ENCODE measurements around the gene TRPC3.

TRPC3 gene

DNA sequence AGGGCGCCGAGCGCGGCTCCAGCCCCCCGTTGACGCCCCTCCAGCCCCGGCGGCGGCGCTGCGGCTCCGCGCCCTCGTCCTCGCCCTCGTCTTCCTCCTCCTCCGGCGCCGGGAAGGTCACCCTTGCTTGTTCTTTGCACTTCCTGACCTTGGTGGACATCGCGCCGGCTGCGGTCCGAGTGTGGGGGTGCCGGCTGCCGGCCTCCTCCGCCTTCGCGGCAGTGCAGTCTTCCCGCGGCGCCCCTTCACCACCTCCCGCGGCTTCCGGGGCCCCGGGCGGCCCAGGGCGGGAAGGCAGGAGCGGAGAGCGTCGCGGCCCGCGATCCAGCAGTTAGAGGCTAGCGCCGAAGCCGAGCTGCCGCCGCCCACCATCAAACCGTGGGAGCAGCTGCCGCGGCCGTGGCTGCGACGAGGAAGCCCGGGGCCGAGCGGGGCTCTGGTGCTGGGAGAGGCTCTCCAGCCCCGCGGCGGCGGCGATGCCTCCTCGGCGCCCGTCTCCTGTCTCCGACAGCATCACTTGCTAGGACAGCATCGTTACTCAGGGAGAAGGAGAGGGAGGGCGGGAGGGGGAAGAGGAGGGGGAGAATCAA lies at the start of gene TRPC3:
TRPC3 (minus strand) TSS at position 540 of the 590 bp plus-strand sequence; CDS start at position 160, 380 bp downstream.
- DNase-seq (ENCODE audit: low read depth in 3 of 3) = peak in 1 of 3 donors; percentile 18

DNA sequence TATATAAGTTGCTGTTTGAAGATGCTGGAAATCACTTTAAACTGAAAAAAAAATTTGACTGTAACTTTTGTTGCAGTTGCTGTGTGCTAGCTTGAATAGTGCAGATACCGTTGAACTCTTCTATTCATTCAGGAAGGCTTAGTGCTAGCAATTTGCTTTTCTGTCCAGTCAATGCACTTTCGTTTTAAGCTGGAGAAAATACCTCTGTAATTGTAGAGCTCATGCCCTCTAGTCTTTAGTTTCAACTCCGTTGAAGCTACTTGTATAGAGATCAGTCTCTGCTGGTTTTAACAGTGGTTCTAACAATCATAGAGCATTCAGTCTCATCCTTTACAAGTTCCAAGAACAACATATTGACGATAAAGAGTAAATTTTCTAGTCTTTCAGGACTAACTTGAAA lies 49.0 kb upstream of the TRPC3 start:
- DNase-seq (ENCODE audit: low read depth in 3 of 3) = no peak

DNA sequence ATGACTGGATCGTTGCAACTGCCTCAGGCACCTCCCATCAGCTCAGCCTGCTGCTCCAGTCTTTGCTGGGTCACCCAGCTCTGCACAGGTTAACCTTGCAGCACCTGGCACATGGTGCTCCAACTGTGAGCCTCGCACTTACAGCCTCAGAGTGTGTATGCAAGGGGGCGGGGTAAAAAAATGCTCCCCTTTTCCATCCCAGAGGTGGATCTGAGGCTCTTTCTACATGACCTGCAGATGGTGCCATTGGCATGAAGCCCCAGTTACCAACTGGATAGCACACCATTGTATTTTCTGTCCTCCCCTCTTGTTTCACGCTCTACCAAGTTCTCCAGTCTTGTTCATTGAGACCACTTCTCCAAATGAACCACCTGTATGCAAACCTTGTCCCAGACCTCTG lies 46.2 kb upstream of the TRPC3 start:
- DNase-seq (ENCODE audit: low read depth in 3 of 3) = no peak

DNA sequence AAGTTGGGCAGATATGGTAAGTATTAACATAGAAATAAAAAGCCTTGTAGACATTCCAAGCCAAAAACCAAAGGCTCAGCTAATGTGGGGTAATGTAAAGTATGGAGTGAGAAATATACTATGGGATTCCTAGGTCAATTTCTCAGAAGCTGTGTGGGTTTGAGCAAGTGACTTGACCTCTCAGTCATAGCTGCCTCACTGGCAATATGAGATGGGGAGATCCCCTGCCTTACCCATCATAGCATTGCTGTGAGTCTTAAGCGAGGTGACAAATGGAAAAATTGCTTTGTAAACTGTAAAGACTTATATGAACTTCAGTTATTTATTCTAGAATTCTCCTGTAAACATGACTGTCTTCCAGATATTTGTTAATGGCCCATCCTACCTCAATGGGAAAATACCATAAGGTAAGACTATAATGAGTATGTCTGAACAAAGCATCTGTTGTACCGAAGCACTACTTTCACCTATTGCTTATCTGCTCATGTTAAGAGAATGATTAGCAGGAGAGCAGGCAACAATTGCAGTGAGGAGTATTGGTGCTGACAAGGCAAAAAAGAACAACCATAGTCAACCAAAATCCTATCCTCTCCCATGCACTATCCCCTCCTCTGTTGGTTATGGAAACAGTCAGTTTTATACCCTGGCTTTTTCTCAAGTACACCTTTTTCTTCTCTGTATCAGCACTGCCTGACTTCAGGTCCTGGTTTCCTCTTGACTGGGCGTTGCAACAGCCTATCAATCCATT lies 44.1 kb upstream of the TRPC3 start:
- no peak for DNase-seq (ENCODE audit: low read depth in 3 of 3)

DNA sequence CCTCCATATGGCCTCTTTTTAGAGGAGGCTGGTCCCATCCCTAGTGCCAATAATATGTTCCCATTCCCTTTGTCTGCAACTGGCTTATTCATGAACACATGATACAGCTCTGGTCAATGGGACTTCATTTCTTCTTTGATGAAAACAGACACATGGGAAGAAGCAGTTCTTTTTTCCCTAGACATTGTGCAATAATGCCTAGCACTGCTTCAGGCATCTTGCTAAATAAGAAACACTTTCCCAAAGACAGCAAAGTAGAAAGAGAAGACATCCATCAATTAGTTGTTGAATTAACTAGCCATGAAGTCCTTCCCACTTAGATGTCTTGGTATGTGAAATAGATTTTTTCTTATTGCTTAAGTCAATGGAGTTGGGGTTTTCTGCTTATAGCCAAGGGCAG lies 40.1 kb upstream of the TRPC3 start:
- DNase-seq (ENCODE audit: low read depth in 3 of 3) = no peak

DNA sequence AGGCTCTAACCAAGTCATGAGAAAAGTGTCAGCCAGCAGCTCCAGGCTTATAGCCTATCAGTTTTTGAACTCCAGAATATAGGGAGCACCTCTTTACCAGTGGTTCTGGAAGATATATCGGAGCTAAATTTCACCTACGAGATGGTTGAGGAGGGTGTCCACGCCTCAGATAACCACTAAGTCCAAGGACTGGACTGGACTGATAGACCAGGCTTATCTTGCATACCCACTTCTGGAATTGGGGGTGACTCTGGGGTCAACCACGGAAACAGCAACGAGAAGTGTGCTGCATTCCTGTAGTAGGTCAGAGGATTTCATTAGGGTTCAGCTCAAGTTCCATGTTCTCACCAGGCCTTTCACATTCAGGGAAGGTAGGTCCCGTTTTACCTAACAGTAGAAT lies 38.6 kb upstream of the TRPC3 start:
- no peak for DNase-seq (ENCODE audit: low read depth in 3 of 3)

DNA sequence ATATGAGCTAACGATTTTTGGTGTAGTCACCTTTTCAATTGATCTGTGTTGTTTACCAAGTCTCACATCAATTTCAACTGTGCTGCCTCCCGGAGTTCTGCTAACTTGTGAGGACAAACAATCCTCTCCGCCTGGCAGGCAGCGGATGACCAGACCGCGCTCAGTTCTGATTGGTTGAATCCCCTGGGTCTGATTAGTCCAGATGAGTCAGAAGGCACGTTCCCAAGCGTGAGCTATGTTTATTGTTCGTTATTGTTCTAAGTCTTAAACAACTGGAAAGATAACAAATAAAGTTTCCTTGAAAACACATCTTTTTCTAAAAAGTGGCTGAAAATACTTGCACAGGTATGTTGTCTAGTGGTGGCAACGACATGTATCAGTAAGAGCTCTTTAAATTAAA lies 37.9 kb upstream of the TRPC3 start:
- no peak for DNase-seq (ENCODE audit: low read depth in 3 of 3)

DNA sequence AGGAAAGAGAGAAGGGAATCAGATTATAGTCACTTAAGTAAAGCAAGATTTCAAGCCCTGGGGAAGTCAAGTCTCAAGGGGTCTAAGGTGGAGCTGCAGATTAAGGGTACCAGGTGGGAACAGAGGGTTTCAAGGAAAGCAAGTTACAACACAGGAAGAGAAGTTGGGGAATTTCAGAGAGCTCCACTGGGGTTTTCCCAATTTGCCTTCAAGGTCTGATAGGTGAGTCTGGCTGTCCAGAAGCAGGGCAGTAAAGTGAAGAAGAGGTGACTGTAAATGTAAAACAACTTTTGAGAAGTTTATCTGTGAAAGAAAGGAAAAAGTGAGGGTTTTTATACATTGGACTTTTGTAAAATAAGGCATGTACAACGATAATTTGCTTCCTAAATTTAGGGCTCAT lies 37.1 kb upstream of the TRPC3 start:
- DNase-seq (ENCODE audit: low read depth in 3 of 3) = no peak

DNA sequence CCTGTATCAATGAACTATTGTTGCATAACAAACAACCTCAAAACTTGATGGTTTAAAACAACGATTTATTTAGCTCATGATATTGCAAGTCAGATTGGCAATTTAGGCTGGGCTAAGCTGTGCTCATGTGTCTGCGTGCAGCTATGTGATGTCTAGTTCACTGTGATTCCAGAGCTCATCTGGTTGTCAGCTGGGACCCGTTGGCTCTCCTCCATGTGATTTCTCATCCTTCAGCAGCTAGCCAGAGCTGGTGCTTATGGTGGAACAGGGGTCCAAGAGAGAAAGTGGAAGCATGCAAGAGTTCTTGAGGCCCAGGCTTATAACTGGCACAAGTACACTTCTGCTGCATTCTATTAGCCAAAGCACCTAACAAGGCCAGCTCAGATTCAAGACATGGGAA lies 28.8 kb upstream of the TRPC3 start:
- DNase-seq (ENCODE audit: low read depth in 3 of 3) = no peak

DNA sequence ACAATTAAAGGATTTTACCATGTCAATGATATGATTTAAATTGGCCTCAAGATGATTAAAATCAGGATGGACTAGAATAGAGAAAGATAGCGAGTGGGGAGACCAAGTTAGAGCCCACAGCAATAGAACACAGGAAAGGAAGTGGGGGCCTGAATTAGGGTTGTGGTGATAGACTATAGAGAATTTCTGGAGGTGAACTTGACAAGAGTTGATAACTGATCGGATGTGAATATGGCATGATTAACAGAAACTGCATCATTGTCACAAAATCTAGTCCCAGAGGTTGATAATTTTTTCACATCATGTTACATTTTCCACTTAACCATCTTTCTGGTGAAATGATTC lies 26.3 kb upstream of the TRPC3 start:
- no peak for DNase-seq (ENCODE audit: low read depth in 3 of 3)

DNA sequence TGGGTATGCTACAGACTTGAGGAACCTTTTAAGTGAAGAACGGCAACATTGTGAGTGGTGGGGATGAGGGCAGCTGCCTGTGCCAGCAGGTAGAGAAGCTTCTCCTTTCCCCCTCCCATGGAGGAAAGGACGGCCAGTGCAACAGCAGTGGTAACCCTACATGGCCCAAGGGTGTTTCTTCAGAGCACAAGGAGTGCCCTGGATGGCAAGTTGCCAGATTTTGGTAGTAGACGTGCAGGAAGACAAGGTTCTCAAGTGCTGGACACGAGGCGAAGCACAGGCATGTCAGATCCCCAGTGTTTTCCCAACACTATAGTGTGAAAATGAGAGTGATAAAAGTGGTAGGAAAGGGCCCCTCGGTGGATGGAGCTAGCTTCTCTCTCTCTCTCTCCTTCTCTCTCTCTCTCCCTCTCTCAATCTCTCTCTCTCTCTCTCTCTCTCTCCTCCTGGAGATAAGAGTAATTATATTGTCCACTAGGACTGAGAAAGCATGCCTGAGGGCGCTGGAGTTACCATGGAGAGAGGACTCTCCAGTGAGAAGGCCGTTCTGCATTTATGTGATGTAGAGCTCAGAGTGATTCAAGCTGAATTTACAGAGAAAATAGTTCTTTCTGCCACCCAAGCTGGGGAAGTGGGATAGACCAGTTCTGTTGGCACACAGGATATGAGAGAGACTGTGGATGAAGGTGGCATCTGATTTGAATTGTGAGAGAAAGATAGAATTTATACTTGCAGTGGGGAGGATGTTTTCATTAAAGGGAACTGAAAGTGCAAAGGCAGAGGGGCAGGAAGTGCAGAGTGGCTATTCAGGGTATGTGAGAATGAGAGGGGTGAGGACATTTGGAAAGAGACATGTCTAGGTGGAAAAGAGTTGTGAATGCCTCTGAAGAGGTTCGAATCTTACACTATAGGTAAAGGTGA lies 25.7 kb upstream of the TRPC3 start:
- no peak for DNase-seq (ENCODE audit: low read depth in 3 of 3)

DNA sequence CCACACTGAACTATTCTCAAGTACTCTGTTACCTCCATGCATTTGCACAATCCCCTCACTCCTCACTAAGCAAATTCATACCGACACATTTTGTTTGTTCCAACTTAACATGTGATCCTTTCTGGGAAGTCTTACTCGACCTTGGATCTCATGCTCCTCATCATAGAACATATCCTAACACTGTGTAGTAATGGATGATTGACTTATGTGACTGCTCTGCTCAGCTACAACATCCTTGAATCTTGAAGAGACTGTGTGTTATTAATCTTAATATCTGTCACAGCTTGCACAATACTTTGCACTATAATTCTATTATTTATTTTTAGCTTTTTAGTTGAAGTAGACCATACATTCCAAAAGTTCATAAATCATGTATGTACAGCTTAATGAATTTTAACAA lies 23.9 kb upstream of the TRPC3 start:
- no peak for DNase-seq (ENCODE audit: low read depth in 3 of 3)

DNA sequence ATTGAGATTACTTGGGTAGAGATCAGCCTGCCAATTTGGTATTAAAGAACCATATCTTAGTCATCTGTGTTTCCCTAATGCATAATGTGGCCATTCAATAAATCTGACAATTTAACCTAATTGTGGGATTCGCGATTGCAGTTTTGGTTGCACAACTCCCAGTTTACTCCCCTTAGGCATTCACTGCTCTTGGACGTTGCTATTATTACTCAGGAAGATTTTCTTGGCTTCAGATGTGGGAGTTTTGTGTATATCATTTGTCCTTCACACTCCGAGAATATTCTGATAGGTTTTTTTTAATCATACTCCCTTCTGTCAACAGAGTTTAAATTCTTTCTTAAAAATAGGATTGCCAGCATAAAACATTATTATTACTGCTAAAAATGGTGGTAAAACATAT lies 22.0 kb upstream of the TRPC3 start:
- no peak for DNase-seq (ENCODE audit: low read depth in 3 of 3)

DNA sequence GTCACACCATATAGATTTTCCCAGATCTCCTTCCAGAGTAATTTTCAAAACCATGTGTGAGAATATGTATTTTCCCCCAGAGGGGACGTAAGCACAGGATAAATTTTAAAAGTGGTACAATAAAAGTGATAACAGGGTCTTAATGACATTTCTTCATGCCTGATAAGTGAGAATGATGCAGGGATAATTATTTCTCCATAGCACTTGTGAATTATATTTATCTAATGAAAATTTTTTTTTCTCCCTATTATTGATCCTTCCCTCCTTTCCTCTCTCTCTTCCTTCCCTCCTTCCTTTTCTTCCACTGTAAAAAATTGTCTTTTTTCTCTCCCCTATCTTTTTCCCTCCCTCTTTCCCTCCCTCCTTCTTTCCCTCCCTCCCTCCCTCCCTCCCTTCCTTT lies 17.0 kb upstream of the TRPC3 start:
- no peak for DNase-seq (ENCODE audit: low read depth in 3 of 3)

DNA sequence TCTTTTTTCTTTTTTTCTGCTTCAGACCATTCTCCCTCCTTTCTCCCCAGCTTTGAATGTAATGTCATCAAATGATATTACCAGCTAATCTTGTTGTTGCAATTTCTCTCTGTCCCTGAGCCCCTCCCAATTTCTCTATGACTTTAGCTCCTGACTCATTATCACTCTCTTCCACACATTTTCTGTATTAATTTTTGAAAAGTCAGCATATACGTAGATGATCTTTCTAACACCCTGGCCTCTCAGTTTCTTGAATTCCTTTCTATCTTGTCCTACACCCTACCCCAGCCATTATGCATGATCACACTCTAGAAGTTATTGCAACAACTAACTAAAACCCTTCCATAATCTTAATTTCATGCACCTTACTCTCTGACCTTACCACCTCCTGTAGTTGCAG lies 13.1 kb upstream of the TRPC3 start:
- no peak for DNase-seq (ENCODE audit: low read depth in 3 of 3)

DNA sequence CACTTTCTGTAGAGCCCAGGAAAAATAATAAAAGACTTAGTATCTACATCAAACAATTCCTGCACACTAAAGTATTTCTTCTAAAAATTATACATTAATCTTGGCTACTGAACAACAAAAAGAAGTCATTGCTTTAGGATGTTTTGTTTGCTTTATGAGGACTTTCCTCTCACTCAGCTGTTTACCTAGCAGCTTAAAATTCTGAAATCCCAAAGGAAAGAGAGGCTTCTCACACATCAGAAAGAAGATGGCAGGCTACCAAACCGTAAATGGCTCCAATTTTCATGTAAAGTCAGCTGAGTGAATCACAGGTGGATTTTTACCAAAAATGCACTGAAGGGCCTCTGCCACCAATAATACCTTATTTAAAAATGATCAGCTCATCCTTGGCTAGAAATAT lies 9.0 kb upstream of the TRPC3 start:
- no peak for DNase-seq (ENCODE audit: low read depth in 3 of 3)

DNA sequence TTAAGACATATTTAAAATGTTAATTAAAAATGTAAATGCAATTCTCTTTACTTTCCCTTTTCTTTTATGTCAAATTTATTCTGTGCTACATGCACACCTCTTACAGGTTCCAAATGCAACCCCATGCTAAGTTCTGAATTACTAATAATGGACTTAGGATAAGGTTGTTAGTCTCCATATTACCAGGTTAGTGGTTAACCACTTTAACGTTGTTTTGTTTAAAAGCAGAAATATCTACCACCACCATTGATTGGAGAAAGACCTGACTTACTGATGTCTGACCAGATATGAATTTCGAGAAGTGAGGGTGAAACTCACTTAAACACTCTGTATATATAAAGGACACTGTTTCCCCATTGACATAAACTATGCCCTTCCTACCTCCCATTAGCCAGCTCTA lies 6.9 kb upstream of the TRPC3 start:
- DNase-seq (ENCODE audit: low read depth in 3 of 3) = no peak

DNA sequence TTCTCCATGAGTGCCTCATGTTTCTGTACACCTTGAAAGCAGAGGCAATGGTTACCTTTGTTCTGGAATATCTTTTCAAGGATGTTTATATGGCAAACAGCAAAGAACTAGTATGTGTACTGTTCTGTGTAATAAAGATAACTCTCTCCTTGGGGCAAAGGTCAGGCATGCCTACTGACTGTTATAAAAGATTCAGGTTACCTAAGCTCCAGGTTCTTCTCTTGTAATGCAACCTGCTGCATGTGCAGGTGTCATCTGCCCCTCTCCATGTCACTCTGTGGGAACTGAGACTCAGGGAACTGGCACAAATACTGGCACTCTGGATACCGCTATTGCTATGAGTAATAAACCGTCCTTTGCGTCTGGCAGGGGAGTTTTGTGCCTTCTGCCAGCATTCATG lies 5.4 kb upstream of the TRPC3 start:
- no peak for DNase-seq (ENCODE audit: low read depth in 3 of 3)

DNA sequence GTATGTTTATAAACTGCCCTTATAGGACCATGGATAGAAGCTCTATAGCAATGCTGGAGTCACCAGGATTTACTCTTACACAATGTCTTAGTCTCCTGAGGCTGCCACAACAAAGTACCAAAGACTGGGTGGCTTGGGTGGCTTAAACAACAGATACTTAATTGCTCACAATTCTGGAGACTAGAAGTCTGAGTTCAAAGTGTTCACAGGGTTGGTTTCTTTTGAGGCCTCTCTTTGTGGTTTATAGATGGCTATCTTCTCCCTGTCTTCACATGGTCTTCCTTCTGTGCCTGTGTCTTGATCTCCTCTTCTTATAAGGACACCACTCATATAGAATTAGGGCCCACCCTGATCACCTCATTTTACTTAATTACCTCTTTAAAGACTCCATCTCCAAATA lies 2.0 kb upstream of the TRPC3 start:
- DNase-seq (ENCODE audit: low read depth in 3 of 3) = no peak

DNA sequence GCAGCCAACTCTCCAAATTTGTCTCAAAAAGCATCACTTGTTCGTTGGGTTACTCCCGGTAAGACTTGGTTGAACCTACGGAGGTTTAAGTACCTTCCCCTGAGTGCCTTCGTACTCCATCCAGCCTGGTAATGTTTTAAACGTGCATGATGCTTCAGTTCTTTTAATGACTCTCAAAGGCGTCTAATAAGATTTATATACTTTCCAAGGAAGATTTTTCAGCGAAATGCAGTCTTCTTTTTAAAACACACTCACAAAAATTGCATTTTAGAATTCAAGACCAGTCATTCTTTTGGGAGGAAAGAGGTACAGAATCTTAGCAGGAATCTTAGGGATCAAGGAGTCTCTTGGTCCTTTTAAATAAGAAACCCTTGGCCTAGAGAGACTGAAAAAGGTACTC lies 430 bp upstream of the TRPC3 start:
- no peak for DNase-seq (ENCODE audit: low read depth in 3 of 3)

DNA sequence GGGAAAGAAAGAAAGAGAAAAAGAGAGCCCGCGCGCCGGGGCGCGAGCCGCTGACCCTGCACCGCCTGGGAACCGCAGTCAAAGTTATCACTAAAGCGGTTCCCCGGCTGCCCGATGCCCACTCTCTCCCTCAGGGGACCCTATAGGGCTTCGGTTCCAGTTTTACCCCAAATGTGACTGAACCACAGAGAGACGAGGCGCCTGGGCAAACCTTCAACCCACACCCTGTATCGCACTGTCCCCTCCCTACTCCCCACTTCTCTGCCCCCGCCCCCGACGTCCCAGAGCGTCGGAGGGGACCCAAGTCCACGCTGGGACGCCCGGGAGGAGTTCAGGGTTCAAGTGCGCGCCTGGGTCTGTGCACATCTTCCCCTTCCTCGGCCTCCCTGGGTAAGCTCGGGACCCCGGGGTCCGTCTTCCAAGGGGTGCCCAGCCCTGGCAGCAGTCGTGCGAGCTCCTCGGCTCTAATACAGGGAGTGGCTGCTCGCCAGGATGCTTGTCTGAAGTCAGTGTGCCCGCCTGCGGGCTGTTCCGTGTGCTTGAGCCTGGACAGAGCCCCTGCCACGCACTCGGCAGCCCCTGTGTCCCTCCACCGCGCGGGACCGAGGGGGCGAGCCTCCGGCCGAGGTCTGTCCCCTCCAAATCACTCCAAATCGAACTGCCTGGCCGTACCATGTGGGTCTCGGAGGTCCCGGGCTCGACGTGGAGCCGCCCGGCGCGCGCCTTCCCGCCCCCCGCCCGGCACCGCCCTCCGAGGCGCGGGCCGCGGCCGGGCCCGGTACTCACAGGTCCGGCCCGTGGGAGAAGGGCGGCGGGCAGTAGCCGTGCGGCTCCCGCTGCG lies 960 bp downstream of the TRPC3 start:
- DNase-seq (ENCODE audit: low read depth in 3 of 3) = peak in 1 of 3 donors; percentile 25

DNA sequence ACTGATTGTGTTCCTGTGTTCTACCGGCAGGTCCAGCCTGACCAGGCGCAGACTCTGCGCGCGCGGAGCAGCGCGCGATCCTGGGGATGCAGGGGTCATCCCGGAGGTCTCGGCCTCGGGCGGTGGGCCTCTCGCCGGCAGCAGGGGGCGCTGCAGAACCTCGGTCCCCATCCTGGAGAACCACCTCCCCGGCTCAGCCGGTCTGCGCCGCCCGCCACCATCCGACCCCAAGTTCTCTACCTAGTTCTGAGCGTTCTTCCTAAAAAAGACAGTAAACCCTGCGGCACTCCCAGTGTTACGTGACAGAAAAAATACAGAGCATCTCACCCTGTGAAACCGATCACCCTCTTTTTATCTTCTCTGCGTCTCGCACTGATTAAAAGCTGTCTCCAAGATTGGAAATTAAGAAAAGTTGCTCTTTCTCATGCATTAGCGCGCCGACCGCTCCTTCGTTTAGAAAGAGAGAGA lies 1.6 kb downstream of the TRPC3 start:
- DNase-seq (ENCODE audit: low read depth in 3 of 3) = peak; percentile 74 to 84 (median 78)

All from stimulated activated CD4-positive, alpha-beta T cell treated with anti-CD3 and anti-CD28 coated beads, TNF-alpha, amount 100 ng/mL, for 48 hours (primary cell).